HG03108 (cell line): ENCODE measurements around the gene WNT4.

Experiments used
- ATAC-seq: cut with Tn5 transposase; IDR thresholded peaks from one replicate; pipeline ENCODE4 v1.9.1; 2021; ENCODE audit warnings: moderate library complexity; ENCODE audit not compliant: unreplicated experiment

WNT4 gene

DNA sequence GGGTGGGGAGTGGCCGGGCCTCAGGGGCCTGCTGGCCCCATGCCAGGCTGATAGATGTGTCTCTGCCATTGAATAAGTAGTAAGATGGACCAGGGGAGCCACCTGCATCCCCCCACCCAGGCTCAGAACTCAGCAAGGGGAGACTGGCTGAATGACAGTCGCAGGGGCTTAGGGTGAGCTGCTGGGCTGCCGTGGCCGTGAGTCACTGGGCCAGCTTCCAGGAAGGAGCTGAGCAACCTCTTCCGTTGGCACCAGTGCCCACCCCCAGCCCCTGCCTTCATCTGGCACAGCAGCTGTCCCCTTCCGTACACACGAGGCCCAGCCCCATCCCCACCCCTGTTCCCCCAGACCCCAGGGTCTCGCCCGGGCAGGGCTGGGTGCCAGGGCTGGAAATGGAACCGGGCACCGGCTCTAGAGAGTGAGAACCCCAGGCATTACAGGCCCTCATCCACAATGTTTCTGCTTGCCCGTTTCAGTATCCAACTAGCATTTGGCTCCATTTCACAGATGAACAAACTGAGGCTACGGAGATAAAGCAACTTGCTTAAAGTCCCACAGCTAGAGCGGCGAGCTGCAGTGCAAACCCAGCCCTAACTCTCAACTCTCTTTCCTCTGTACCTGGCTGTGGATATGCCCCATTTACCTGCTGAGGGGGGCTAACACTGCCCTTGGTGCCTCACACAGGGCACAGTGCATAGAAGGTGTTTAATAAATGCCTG lies 10.2 kb downstream of the WNT4 start:
- no peak for ATAC-seq

DNA sequence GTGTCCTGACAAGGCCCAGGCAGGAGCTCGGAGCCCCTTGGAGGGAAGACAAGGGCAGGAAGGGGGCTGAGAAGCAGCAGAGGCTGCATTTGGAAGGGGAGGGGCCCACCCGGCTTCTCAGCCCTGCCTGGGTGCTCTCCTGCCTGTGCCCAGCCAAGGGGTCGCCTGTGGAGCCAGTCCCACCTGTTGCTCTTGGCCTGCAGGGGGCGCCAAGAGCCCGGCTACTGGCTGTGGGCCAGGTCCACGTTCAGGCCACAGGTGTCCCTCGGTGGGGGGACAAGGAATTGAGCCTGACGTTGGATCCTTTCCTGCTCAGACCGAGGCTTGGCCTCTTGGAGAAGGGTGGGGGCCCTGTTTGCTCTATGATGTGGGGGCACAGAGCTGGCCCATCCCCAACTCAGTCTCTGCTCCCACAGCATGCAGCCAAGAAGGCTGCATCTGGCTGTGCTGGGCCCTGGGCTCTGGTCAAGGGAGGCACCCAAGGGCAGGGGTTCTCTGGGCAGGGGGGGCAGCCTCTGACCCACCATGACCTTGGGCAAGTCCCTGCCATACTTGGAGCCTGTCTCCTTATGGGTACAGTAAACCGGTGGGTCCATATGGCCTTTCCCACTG lies 10.9 kb downstream of the WNT4 start:
- no peak for ATAC-seq

DNA sequence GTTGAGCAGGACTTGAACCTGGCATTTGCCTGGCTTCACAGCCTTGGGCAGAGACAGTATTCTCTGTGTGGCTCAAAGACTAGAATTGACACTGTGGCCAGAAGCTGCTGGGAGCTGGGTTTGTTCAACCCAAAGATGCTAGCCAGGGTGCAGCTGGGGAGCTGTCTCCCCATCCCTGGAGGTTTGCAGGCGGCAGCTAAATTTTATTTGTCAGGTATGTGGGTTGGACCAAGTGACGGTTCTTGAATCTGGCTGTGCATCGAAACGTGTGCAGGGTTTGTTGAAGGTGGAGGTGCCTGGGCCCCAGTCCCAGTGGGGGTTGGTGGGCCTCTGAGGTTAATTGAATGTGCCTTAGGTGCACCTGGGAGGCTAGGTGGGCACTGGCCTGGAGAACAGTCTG lies 11.8 kb downstream of the WNT4 start:
- no peak for ATAC-seq

DNA sequence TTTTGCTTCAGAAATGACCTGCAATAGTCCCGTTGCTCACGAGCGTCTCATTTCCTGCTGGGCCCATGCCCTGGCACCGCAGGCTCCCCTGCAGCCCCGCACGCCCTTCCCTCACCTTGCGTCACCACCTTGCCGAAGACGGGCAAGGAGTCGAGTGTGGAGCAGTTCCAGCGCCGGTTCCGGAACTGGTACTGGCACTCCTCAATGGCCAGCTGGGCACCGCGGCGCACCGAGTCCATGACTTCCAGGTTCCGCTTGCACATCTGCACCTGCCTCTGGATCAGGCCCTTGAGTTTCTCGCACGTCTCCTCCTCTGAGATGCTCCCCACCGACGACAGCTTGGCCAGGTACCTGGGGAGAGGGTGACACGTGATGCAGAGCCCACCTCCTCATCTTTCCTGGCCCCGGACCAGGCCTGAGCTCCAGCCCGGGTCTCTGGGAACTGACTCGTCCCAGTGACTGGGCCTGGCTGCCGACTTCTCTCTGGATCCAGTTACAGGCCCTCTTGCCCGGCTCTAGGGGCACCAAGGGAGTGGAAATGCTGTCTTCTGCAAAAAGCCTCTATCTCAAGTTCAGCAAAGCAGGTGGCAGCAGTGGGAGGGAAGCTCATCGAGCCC lies 13.3 kb downstream of the WNT4 start:
- ATAC-seq: no peak

DNA sequence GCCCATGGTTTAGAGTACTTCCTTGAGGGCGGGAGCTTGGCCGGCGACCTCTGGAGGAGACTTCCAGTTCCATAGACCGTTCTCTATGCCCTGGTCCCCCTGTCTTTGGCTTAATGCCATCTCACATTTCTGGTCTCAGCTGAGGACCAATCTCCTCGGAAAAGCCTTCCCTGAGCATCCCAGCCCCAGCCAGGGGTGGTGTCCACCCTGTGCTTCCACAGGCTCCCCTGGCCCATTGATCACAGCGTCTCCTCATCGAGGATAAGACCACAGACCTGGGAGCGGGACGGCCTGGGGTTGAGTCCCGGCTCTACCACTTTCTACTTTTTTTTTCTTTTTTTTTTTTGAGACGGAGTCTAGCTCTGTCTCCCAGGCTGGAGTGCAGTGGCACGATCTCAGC lies 14.5 kb downstream of the WNT4 start:
- ATAC-seq: no peak

DNA sequence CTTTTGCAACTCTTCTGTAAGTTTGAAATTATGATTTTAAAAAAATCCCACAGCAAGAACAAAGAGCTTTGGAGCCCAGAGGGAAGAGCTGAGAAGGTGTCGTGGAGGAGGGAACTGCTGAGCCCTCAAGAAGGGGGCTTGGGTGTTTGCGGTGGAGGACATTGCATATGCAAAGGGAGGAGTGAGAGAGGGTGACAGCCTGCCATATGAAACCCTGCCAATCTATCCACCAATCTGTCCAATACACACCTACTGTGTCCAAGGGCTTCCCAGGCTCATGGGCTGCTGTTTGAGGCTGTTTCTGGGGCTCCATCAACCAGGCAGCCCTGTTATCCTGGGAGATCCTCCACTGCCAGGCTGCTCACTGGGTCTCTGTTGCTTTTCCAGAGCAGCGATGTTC lies 15.2 kb downstream of the WNT4 start:
- no peak for ATAC-seq

DNA sequence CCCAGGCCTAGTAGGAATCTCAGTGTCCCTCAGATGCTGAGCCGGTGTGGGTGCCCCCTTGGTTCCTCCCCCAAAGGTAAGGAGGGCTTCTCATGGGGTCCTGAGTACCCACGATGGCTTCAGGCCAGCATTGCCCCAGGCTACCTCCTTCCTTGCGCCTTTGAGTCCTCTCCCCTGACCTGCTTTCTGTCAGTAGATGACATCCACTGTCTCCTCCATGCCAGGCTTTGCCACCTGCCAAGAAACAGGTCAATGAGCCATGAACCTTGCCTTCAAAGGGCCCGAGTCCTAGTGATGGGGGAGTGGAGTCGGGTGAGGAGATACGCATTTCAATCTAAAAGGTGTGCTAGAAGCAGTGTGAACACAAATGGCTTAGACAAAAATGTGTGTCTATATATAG lies 15.6 kb downstream of the WNT4 start:
- no peak for ATAC-seq

DNA sequence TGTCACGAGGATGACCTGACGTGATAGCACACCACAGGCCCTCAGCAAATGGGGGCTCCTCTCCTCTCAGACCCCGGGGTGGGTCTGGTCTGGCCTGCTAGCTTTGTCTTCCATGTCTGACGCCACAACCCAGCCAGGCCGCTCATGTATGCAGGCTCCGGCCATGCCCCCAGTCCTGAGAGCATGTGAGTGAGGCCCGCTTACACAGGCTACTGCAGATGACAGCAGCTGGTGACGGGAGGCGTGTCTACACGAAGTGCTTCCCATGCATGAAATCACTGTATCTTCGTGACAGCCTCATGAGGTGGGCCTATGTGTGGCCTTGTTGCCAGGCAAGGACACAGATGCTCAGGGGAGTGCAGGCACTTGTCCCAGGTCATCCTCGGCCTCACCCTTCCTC lies 16.4 kb downstream of the WNT4 start:
- no peak for ATAC-seq

DNA sequence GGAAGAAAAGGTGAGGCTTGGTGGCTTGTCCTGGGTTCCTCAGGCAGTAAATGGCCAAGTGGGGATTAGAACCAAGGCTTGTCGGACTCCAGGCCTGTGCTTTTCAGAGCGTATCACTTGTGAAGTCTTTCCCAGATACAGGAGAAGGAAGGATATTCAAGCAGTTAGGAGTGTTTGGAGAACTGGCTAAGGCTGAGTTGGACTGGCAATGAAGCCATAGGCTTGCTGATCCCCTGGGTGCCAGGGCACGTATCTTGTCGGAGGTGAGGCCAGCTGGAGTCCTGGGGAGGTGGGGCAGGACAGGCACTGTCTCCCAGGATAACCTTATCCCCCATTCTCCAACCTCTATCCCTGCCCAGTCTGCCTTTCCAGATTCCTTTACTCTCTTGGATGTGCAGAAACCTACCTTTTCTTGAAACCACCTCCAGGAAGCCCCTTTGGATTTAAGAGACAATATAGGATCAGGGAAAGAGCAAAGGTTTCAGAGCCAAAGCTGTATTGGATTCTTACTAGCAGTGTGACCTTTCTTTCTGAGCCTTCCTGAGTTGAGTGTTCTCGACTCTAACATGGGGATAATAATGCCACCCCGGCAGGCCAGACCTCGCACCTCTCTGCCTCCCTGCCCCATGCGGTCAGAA lies 18.2 kb downstream of the WNT4 start:
- ATAC-seq: no peak

DNA sequence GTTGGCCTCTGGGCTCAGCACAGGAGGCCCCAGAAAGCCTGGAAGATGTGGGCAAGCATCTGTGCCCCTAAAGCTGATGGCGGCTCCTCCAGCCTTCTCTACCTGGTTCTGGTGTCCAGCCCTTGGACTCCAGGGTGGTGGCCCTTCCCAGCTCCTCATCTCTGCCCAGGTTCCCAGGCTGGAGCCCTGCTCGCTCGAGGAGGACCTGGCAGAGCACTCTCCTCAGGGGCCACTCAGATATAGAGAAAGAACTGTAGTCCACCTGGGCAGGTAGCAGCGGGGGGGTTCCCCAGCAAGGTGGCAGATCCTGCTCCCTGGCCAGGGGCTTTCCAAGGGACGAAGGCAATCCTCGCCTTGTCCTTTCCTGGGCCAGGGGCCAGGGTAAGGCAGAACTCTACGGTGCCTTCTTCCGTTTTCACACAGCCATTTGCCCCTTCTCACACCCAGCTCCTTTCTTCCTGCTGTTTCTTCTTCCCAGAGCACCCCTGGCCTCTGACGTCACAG lies 18.9 kb downstream of the WNT4 start:
- no peak for ATAC-seq

DNA sequence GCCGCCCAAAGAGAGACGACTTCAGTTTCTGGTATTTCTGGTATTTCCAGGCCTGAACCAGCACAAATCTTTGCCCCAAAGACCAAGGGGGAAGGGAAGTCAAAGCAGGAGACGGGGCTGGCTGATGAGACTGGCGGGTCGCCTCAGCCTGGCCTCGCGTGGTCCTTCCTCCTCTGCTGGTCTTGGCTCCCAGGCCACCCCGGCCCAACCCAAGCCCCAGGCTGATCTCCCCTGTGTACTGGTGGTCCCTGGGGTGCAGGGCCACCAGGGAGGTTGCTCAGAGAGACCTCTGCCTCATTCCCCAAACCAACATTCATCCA lies 19.9 kb downstream of the WNT4 start:
- no peak for ATAC-seq

DNA sequence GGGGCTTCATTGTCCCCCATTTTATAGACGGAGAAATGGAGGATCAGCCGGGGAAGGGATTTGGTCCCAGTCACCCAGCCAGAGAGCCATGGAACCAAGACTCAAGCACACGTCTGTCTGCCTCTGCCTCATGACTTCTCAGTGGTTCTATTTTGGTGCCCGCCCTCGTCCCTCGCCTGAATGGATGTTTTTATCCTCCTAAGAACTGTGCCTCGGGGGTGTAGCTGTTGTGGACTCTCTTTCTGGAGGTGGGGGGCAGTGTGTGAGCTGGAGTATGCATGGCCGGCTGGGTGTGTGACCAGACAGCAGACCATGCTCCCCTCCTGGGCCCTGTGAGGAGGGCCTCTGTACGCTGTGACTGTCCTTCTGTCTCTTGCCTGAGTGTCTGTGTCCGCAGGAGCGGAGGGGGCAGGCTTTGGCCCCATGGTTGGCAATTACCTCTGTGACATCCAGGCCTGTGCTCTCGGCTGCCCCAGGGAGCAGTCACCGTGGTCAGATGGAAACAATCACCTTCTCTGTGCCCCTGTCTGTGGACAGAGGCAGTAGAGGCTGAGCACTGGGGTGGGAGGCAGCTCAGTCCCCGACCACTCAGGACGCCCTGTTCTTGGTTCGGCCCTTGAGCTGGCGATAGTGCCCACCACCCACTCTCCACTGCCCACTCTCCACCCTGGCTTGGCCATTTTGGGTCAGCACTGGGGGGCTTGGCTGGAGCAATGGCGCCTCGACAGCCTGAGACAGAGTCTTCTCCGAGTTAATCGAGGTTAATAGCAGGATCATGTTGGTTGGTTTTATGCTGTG lies 20.4 kb downstream of the WNT4 start:
- no peak for ATAC-seq

DNA sequence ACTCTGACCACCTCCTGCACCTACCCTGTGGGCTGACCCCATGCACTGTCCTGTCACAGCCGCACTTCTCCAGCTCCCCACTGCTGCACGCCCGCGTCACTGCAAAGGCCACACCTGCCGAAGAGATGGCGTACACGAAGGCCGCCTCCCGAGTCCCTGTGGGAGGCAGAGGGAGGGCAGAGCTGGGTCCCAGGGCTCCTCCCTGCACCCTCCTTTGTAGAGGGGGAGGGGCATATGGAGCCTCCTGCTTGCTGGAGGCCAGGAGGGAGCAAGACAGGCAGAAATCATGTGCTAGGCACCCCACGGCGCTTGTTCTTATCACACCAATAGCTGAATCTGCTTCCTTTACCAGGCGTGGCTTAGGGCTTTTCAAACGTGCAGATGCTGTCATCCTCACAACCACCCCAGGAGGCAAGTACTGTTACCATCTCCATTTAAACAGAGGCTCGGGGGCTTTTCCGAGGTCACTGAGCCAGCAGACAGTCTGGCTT lies 21.4 kb downstream of the WNT4 start:
- ATAC-seq: no peak

DNA sequence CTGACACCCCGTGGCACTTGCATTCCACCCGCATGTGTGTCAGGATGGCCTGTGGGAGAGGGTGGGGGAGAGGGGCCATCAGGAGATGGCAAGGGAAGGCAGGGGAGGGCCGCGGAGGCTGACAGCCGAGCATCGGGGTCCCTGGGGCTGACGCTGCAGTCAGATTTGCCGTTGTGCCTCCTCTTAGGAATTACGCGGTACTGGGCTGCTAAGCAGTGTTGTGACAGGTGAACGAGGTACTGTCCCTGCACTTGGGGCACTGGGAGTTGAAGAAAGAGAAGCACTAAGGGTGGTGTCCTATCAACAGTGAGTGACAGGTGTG lies 22.5 kb downstream of the WNT4 start:
- no peak for ATAC-seq

DNA sequence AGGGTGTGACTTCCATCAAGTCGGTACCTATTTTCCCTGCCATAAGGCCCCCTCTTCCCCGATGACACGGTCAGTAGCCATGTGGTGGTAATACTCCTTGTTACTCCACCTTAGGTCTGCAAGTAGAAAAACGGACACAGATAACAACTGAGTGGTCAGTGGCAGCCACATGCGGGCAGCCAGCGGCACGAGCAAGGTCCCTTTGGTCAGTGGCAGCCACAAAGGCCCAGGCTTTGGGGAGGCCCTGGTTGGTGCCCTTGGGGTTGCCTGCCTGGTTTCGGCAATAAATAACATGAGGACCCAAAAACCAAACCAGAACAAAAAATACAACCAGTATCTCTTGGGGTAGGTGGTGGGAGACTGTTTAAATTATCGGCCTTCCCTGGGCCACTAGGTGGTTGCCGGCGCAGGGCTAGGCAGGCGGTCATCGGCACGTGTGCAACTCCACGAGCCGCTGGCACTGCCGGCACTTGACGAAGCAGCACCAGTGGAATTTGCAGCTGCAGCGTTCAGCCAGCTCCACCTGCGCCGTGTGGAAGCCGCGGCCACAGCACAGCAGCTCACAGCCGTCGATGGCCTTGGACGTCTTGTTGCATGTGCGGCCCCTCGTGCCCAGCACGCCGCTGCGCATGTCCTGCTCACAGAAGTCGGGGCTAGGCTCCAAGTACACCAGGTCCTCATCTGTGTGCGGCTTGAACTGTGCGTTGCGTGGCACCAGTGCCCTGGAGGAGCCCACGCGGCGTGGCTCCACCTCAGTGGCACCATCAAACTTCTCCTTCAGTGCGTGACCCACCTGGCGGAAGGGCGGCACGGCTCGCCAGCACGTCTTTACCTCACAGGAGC lies 23.1 kb downstream of the WNT4 start:
- ATAC-seq: no peak

DNA sequence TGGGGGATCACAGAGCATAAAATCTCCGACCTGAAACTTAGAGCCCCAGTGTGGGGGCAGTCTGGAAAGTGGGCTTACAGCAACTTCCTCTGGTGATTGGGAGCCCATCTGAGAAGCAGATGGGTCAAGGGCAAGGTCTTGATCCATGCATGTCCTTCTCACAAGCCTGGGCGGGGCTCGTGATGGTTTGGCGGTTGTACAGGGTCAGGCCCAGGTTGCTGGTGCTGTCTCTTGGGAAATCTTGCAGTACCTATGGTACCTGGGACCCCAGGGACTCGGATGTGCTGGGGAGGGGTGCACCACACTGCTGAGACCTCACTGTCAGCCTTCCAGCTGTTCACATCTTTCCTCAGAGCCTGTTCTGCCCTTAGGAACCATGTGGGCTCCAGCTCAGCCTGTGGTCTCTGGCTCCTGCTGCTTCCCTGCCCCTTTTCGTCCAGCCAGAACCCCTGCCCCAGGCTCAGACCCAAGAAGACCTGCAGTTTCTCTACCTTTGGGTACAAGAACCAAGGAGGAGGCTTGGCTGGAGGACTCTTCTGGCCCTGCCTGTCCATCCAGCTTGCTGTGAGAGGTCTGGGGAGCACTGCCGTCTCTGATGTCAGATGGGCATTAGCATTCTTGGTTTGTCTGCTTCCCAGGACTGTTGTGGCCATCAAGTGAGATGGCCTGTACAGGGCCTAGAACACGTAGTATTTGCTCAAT lies 24.5 kb downstream of the WNT4 start:
- ATAC-seq: no peak

DNA sequence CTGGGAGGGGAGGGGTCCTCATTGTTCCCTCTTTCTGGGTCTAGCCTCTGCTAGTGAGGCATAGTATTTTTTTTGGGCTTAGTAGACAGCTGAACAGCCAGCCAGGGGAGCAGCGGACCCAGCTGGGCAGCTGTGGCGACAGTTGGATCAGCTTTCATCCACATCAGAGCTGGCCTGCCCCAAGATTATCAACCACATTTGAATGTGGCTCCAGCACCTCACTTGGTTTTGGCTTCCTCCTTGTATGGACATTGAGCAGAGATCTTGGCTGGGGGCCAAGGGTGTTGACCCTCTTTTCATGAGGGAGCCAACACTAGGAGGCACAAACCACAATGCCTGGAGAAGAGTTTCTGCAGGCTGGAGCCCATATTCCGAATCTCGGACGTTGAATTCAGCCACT lies 25.0 kb downstream of the WNT4 start:
- no peak for ATAC-seq

DNA sequence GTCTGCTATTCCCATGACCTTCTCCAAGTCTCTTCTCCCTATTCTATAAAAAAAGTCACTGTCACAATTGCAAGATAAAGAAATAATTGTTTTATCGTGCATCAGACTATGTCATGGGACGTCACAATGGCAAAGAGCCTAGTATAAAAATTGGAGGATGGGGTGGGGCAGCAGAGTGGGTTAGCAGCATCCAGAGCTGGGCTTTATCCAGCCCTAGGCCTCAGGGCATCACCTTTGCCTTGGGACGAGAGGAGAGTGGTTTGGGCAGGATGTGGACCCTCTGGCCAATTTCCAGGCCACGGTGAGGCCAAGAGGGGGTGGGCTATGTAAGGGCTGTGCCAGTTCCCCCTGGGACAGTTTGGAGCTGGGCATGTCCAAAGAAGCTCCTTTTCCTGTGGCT lies 25.7 kb downstream of the WNT4 start:
- ATAC-seq: no peak

DNA sequence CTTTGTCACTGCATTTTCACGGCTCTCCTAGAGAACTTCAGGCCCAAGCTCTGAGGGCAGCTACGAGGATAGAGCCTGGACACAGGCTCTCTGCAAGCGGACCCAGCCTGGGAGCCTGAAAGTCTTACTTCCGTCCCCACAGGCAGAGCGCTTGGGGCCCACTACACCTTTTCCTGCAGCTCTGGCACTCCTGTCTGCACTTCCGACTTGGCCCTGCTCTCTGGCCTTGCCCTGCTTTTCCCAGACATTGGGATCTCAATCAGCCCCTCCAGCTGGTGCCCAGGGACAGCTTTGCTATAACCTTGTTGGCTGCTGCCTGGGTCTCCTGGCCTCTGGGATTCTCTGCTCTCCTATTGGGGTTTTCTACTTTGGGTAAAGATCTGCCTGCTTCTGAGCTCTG lies 27.6 kb downstream of the WNT4 start:
- no peak for ATAC-seq
